B cell (primary cell): Measurements from ENCODE around the gene C2CD2L.

ENCODE experiments used
- EZH2 ChIP-seq: IDR thresholded peaks from 2 replicates; pipeline ENCODE4 v1.6.1; 2012; ENCODE audit warnings: borderline replicate concordance, low read depth, mild to moderate bottlenecking, moderate library complexity, low read length; ENCODE audit not compliant: insufficient read depth, poor library complexity, severe bottlenecking
- TF ChIP-seq, protein P1 (sequence below): fragments of 200-600 bp; IDR thresholded peaks from one replicate; pipeline ENCODE4 v1.8.0; 2022; ENCODE audit warnings: antibody characterized with exemption, mild to moderate bottlenecking

- TF ChIP-seq, protein P1, sequence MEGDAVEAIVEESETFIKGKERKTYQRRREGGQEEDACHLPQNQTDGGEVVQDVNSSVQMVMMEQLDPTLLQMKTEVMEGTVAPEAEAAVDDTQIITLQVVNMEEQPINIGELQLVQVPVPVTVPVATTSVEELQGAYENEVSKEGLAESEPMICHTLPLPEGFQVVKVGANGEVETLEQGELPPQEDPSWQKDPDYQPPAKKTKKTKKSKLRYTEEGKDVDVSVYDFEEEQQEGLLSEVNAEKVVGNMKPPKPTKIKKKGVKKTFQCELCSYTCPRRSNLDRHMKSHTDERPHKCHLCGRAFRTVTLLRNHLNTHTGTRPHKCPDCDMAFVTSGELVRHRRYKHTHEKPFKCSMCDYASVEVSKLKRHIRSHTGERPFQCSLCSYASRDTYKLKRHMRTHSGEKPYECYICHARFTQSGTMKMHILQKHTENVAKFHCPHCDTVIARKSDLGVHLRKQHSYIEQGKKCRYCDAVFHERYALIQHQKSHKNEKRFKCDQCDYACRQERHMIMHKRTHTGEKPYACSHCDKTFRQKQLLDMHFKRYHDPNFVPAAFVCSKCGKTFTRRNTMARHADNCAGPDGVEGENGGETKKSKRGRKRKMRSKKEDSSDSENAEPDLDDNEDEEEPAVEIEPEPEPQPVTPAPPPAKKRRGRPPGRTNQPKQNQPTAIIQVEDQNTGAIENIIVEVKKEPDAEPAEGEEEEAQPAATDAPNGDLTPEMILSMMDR = no peak
- TF ChIP-seq EZH2 = no peak
Measured at GRCh38 chr11:119078675-119079420, 28.3 kb upstream of the C2CD2L start.
